Stimulated activated CD4-positive, alpha-beta T cell treated with anti-CD3 and anti-CD28 coated beads, Interleukin-12 subunit alpha, Interleukin-12 subunit beta, amount 100 ng/mL, for 48 hours (primary cell): ENCODE measurements around the gene LIMK2.

Experiments
- DNase-seq, 3 donors: peaks; one replicate each; pipeline ENCODE4 v3.0.0-alpha.2; 2020; ENCODE audit warnings: low read depth in 2 of 3, low spot score in 1 of 3

The LIMK2 gene

DNA sequence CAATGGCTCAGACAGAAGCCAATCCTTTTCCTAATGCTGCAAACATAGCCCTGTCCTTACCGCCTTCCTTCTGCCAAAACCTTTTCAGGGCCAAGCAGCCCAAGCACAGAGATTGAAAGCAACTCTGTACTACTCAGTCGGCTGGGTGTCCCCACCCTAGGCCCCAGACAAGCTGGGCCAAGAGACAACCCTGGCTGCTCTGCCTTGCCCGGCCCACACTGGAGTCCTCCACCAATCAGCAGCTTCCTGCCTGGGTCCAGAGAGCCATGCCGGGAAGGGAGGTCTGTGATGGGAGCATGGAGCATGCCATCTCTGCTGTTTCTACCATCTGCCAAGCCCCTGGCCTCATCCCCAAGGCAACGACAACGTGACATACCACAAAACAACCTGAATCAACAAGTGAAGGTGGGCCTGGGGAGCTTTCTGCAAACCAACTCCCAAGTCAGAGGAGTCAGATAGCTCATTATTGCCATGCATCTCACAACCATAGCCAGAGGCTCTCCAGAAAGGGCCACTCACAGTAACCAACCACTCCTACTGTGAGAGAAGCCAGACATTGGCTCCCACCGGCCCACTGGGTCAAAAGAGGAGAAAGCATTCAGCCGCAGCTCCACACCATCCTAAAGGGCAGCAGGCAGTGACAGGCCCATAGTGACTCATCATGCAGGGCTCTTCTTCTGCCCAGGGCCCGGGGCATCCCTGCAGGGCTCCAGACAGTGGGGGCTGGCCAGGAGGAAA, 115.9 kb downstream of the LIMK2 start:
- DNase-seq = no peak

GRCh38 chr22:31328544-31328960, 116.5 kb downstream of the LIMK2 start:
- no peak for DNase-seq

DNA sequence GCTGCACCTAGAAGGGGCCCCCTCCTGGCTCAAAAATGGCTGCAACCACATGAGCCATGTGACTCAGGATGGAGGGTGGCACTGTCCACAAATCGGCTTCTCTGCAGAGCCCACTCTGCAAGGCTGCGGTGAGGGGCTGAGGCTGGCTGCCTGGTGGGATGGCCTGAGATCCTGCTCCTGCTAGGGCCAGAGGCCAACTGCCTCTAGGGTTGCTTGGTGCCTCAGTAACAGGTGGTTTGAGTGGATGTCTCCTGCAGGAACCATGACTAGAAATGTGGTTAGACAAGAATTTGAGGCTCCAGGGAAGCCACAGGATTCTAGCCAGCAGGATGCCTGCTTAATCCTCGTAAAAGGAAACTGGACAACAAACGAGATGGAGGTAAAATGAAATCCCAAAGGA, 116.9 kb downstream of the LIMK2 start:
- DNase-seq = no peak
